ENCODE results near the gene SPARCL1.
"Not testable (repeated sequence)": the region's sequence is repeated elsewhere in the genome, so short reads cannot be mapped to it uniquely, and the experiment has no call there.

The SPARCL1 gene

GRCh38 chr4:87489678-87490077 is 39.5 kb downstream of the SPARCL1 start:
- H3K4me3 Mint-ChIP-seq = no peak overlapping the region
- H3K4me1 Mint-ChIP-seq = peaks cover 4% of the 10 kb centered on the region
- H3K27ac Mint-ChIP-seq = no peak overlapping the region
- no peaks in the 10 kb centered on the region for H3K27me3 Mint-ChIP-seq (ENCODE audit: low read depth)
- no peak for TF ChIP-seq CTCF (IDR thresholded peaks at IDR 0.05; ENCODE audit: unreplicated experiment in 3 of 3)
- H3K9me3 Mint-ChIP-seq = peaks cover 39% of the 10 kb centered on the region
- H3K36me3 Mint-ChIP-seq (ENCODE audit: low read depth) = peaks cover 47% of the 10 kb centered on the region

- H3K4me1 Mint-ChIP-seq; H3K27me3 Mint-ChIP-seq (ENCODE audit: low read depth); H3K4me3 Mint-ChIP-seq; H3K27ac Mint-ChIP-seq: not testable (repeated sequence)
- peaks cover 49% of the 10 kb centered on the region for H3K36me3 Mint-ChIP-seq (ENCODE audit: low read depth)
- peaks cover 47% of the 10 kb centered on the region for H3K9me3 Mint-ChIP-seq
These were observed 40.5 kb downstream of the SPARCL1 start for GRCh38 chr4:87488666-87489065.

GRCh38 chr4:87483247-87483646 is 45.9 kb downstream of the SPARCL1 start:
- not testable (repeated sequence) for H3K27ac Mint-ChIP-seq; H3K4me1 Mint-ChIP-seq; H3K4me3 Mint-ChIP-seq; H3K27me3 Mint-ChIP-seq (ENCODE audit: low read depth)
- peaks cover 46% of the 10 kb centered on the region for H3K36me3 Mint-ChIP-seq (ENCODE audit: low read depth)
- H3K9me3 Mint-ChIP-seq = peaks cover 39% of the 10 kb centered on the region

GRCh38 chr4:87481377-87481776 is 47.8 kb downstream of the SPARCL1 start:
- no peak for TF ChIP-seq CTCF (IDR thresholded peaks at IDR 0.05; ENCODE audit: unreplicated experiment in 3 of 3)
- H3K36me3 Mint-ChIP-seq (ENCODE audit: low read depth) = peaks cover 29% of the 10 kb centered on the region
- no peaks in the 10 kb centered on the region for H3K4me1 Mint-ChIP-seq
- H3K27ac Mint-ChIP-seq = no peak overlapping the region
- H3K27me3 Mint-ChIP-seq (ENCODE audit: low read depth) = no peaks in the 10 kb centered on the region
- H3K9me3 Mint-ChIP-seq = peaks cover 23% of the 10 kb centered on the region
- no peak overlapping the region for H3K4me3 Mint-ChIP-seq

GRCh38 chr4:87478732-87479250 is 50.4 kb downstream of the SPARCL1 start:
- H3K27ac Mint-ChIP-seq = no peak overlapping the region
- H3K36me3 Mint-ChIP-seq (ENCODE audit: low read depth) = peaks cover 8% of the 10 kb centered on the region
- H3K4me1 Mint-ChIP-seq = no peaks in the 10 kb centered on the region
- no peaks in the 10 kb centered on the region for H3K27me3 Mint-ChIP-seq (ENCODE audit: low read depth)
- TF ChIP-seq CTCF (IDR thresholded peaks at IDR 0.05; ENCODE audit: unreplicated experiment in 3 of 3) = no peak
- peaks cover 3% of the 10 kb centered on the region for H3K9me3 Mint-ChIP-seq
- H3K4me3 Mint-ChIP-seq = no peak overlapping the region

GRCh38 chr4:87476934-87477333 is 52.2 kb downstream of the SPARCL1 start:
- H3K9me3 Mint-ChIP-seq = no peaks in the 10 kb centered on the region
- H3K4me3 Mint-ChIP-seq = no peak overlapping the region
- no peak for TF ChIP-seq CTCF (IDR thresholded peaks at IDR 0.05; ENCODE audit: unreplicated experiment in 3 of 3)
- H3K36me3 Mint-ChIP-seq (ENCODE audit: low read depth) = no peaks in the 10 kb centered on the region
- H3K27ac Mint-ChIP-seq = no peak overlapping the region
- no peaks in the 10 kb centered on the region for H3K4me1 Mint-ChIP-seq
- no peaks in the 10 kb centered on the region for H3K27me3 Mint-ChIP-seq (ENCODE audit: low read depth)

- no peaks in the 10 kb centered on the region for H3K36me3 Mint-ChIP-seq (ENCODE audit: low read depth)
- no peak overlapping the region for H3K4me3 Mint-ChIP-seq
- no peak for TF ChIP-seq CTCF (IDR thresholded peaks at IDR 0.05; ENCODE audit: unreplicated experiment in 3 of 3)
- H3K4me1 Mint-ChIP-seq = no peaks in the 10 kb centered on the region
- no peaks in the 10 kb centered on the region for H3K27me3 Mint-ChIP-seq (ENCODE audit: low read depth)
- no peak overlapping the region for H3K27ac Mint-ChIP-seq
- H3K9me3 Mint-ChIP-seq = no peaks in the 10 kb centered on the region
These were observed 59.8 kb downstream of the SPARCL1 start for GRCh38 chr4:87469390-87469789.

Data from nephron (organoid).